Breast epithelium (tissue), 3 donors: ENCODE measurements around the gene DIP2B.

ENCODE experiments used
- POLR2A ChIP-seq: fragments of 450-650 bp; IDR thresholded peaks from one replicate; pipeline ENCODE4 v1.6.1; 2016; ENCODE audit warnings: antibody characterized with exemption, mild to moderate bottlenecking, moderate library complexity
- POLR2AphosphoS5 ChIP-seq, 3 donors: sonication (generic); formaldehyde crosslinking; IDR thresholded peaks; one replicate each; pipeline ENCODE4 v1.6.1; 2017; ENCODE audit warnings: antibody characterized with exemption in 3 of 3
- TF ChIP-seq, protein P1 (sequence below), 3 donors: fragments of 450-650 bp; IDR thresholded peaks; one replicate each; pipeline ENCODE4 v1.5.1; 2016 to 2017; ENCODE audit warnings: antibody characterized with exemption in 3 of 3, mild to moderate bottlenecking in 3 of 3, moderate library complexity in 3 of 3

GRCh38 chr12:50523772-50524171, 19.0 kb downstream of the DIP2B start:
- TF ChIP-seq, protein P1, sequence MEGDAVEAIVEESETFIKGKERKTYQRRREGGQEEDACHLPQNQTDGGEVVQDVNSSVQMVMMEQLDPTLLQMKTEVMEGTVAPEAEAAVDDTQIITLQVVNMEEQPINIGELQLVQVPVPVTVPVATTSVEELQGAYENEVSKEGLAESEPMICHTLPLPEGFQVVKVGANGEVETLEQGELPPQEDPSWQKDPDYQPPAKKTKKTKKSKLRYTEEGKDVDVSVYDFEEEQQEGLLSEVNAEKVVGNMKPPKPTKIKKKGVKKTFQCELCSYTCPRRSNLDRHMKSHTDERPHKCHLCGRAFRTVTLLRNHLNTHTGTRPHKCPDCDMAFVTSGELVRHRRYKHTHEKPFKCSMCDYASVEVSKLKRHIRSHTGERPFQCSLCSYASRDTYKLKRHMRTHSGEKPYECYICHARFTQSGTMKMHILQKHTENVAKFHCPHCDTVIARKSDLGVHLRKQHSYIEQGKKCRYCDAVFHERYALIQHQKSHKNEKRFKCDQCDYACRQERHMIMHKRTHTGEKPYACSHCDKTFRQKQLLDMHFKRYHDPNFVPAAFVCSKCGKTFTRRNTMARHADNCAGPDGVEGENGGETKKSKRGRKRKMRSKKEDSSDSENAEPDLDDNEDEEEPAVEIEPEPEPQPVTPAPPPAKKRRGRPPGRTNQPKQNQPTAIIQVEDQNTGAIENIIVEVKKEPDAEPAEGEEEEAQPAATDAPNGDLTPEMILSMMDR (IDR thresholded peaks at IDR 0.05) = no peak
- no peak for TF ChIP-seq POLR2AphosphoS5 (IDR thresholded peaks at IDR 0.05)
- TF ChIP-seq POLR2A = no peak
